Measurements from ENCODE around the gene ELMOD3. TPM values are rescaled to one million over a fixed set of nuclear protein-coding genes. Genes with fewer than 3 reads are reported as not detected.

Gene ELMOD3
- total RNA-seq: 7.1 and 18.2 TPM in 2 replicates

GRCh38 chr2:85354286-85355072 lies at the start of gene ELMOD3, which contains the start of gene RETSAT:
Gene ELMOD3, plus strand, starts transcription at chr2:85354769. Its CDS starts 2,430 bp downstream, at chr2:85357199.
Gene RETSAT, minus strand, starts transcription at chr2:85354528. Its CDS starts 21 bp downstream, at chr2:85354507.

GRCh38 chr2:85327822-85328617 lies 26.5 kb upstream of the ELMOD3 start, which contains the start of gene TGOLN2:
Gene TGOLN2, minus strand, starts transcription at chr2:85327989. Its CDS starts 27 bp downstream, at chr2:85327962.

GRCh38 chr2:85409845-85410583 lies 55.4 kb downstream of the ELMOD3 start, which contains the start of gene CAPG:
Gene CAPG, minus strand, starts transcription at chr2:85410366. Its CDS starts 8,221 bp downstream, at chr2:85402145.

GRCh38 chr2:85418132-85419008 lies 63.8 kb downstream of the ELMOD3 start, which contains the start of gene SH2D6:
Gene SH2D6, plus strand, starts transcription at chr2:85418714. Its CDS starts 10,752 bp downstream, at chr2:85429466.

Other genes with a start within 250 kb of the ELMOD3 start
- 0.78 and 1.4 TPM in 2 replicates for gene TCF7L1, start 221.4 kb upstream of the ELMOD3 start, total RNA-seq
- gene TGOLN2, start 26.8 kb upstream of the ELMOD3 start, total RNA-seq: 74.9 and 117 TPM in 2 replicates
- 29.2 and 35.4 TPM in 2 replicates for gene RETSAT, start 241 bp upstream of the ELMOD3 start, total RNA-seq
- gene CAPG, start 55.6 kb downstream of the ELMOD3 start, total RNA-seq: 108 and 196 TPM in 2 replicates
- 0.13 TPM in 1 of 2 replicates, not detected in the other for gene SH2D6, start 63.9 kb downstream of the ELMOD3 start, total RNA-seq
- gene MAT2A, start 184.4 kb downstream of the ELMOD3 start, total RNA-seq: 46.6 and 56.6 TPM in 2 replicates
- 27.1 and 59.7 TPM in 2 replicates for gene GGCX, start 206.7 kb downstream of the ELMOD3 start, total RNA-seq
- 3.2 and 13.1 TPM in 2 replicates for gene VAMP8, start 222.8 kb downstream of the ELMOD3 start, total RNA-seq
- 63.6 and 76.9 TPM in 2 replicates for gene VAMP5, start 229.7 kb downstream of the ELMOD3 start, total RNA-seq
- gene RNF181, start 241.0 kb downstream of the ELMOD3 start, total RNA-seq: 212 and 244 TPM in 2 replicates
- gene TMEM150A, start 247.9 kb downstream of the ELMOD3 start, total RNA-seq: 7.9 and 15.1 TPM in 2 replicates

All from epithelial cell of alveolus of lung (primary cell).